ENCODE data around the gene ATF6.

Gene ATF6

GRCh38 chr1:161905269-161905884 is 139.3 kb downstream of the ATF6 start:
- peak; percentile 11 for DNase-seq

- no peak for DNase-seq
Measured at GRCh38 chr1:161907265-161907664, 141.1 kb downstream of the ATF6 start.

- DNase-seq = no peak
Measured at GRCh38 chr1:161908264-161908663, 142.1 kb downstream of the ATF6 start.

DNA sequence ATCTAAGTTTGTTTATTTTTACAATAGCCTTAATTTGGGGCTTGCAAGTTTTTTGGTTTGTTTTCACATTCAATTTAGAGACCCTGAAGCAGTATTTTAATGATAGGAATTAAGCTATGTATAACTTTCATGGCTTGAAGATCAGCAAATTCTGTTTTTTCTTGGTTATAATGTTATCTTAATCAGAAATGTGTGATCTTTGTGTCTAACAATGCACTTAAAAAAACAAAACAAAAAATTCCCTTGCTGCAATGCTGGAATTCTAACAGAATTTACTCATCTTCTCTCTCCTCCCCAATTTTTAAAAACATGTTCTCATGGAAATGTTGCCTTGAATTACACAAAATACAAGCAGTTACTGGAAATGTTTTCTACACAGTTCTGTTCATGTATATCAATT is 144.5 kb downstream of the ATF6 start:
- no peak for DNase-seq

GRCh38 chr1:161913482-161914140 is 147.5 kb downstream of the ATF6 start:
- DNase-seq = no peak

DNA sequence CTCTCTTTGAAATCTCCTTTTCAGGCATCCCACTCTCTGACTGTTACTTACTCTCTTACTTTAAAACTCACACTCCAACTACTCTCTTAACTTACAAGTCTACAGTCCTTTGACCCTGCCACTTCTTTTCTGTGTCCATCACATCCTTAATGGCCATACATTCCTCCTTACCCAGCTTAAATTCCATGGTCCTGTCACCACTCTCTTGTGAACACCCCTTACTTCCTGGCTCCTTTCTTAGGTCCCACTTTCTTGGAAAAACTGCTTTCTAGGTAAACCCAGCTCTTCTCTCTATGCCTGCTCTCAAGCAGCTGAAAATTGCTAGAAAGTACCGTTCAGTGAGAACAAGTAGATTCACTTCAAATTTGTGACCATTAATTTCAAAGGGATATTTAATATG is 148.5 kb downstream of the ATF6 start:
- DNase-seq = no peak

- peak; percentile 25 for DNase-seq
Measured at GRCh38 chr1:161915051-161915503, 149.0 kb downstream of the ATF6 start.

GRCh38 chr1:161915978-161916377 is 149.9 kb downstream of the ATF6 start:
- DNase-seq = no peak

GRCh38 chr1:161919229-161919628 is 153.1 kb downstream of the ATF6 start:
- DNase-seq = no peak

DNA sequence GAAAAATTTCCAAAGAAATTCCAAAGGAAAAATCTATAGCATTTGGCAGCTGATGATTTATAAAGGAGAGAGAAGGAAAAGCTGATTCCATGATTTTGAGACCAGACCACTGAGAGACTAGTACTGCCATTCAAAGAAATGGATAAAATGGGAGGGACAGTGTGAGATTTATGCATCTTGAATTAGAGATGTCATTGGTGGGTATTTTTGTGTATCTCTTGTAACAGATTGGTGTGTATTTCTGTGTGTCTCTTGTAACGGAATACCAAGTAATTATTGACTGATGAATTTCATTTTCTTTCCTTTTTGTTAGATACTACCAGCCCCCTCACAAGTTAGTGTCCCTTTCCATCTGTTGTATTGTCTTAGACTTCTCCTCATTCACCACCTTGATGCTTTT is 155.4 kb downstream of the ATF6 start:
- DNase-seq = no peak

GRCh38 chr1:161921990-161922389 is 155.9 kb downstream of the ATF6 start:
- DNase-seq = no peak

DNA sequence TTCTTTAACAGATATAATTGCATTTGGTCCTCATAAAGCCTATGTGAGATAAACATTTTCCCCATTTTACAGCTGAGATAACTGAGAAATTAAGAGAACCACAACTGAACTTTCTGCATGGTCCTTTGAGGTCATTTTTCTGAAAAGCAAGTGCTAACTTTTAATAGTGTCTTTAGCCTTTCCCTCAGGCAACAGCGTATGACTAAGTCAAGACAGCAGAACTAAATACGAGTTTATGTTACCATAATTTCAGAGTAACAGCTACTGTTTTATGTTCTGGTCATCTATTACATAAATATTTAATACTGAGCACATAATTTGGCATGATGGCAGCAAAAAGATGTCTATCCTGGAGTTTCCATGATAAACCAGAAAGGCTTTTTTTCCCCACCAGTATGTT is 161.9 kb downstream of the ATF6 start:
- no peak for DNase-seq

GRCh38 chr1:161929137-161929536 is 163.0 kb downstream of the ATF6 start:
- DNase-seq = no peak

- no peak for DNase-seq
Measured at GRCh38 chr1:161930064-161930463, 163.9 kb downstream of the ATF6 start.

GRCh38 chr1:161932668-161933067 is 166.5 kb downstream of the ATF6 start:
- DNase-seq = no peak

DNA sequence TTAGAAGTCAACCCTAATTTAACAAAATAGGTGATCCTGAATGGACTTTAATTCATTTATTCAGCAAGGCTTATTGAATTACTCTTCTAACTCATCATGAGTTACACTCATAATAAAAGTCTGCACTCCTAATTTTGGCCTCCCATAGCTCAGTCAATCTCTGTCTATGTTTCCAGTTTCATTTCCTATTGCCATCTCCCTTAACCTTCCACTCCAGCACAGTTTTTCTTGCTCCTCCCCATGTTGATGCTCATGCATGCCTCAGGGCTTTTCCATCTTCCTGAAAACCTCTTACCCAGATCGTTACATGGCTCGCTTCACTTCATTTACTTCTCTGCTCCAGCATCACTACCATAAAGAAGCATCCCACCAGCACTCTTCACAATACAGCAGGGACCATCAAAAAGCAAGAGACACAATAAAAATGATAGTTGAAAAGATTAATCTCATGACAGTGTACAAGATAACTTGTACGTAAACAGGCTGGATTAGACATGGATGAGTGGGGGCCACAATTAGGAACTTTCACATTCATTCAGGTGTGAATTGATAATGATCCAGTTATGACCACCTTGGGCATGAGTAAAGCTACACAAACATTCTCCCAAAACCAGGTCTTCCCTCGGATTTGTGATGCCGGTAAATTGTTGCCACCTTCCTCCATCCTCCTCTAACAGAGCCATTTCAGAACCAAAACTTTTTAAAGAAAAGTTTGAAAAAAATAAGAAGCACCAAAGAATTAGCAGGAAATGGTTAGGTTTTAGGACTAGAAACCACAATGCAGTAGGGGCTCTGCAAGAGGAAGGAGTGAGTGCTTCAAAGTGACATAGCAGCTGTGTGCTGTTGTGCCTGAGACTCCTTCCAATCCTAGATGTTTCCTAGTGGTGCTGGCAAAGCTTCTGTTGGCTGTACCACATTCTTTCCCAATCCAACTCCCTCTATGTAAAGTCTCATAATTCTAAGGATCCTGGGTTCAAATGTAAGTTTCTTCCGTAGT is 167.8 kb downstream of the ATF6 start:
- DNase-seq = no peak

- no peak for DNase-seq
Measured at GRCh38 chr1:161935264-161935663, 169.1 kb downstream of the ATF6 start.

DNA sequence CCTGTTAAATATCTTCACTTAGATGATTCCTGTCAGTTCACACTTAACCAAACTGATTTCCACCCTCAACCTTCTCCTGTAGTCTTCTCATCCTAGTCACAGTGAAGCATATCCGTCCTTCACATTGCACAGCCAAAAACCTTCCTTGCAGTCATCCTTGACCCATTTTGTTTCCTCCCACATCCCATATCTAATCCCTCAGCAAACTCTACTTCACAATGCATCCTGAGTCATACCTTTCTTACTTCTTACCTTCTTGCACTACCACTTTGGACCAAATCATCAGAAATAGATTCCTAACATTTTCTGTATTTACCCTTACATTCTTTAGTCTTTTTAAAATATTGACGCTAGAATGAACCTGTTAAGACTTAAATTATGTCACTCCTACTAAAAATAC is 170.7 kb downstream of the ATF6 start:
- DNase-seq = no peak

- no peak for DNase-seq
Measured at GRCh38 chr1:161940866-161941591, 174.9 kb downstream of the ATF6 start.

DNA sequence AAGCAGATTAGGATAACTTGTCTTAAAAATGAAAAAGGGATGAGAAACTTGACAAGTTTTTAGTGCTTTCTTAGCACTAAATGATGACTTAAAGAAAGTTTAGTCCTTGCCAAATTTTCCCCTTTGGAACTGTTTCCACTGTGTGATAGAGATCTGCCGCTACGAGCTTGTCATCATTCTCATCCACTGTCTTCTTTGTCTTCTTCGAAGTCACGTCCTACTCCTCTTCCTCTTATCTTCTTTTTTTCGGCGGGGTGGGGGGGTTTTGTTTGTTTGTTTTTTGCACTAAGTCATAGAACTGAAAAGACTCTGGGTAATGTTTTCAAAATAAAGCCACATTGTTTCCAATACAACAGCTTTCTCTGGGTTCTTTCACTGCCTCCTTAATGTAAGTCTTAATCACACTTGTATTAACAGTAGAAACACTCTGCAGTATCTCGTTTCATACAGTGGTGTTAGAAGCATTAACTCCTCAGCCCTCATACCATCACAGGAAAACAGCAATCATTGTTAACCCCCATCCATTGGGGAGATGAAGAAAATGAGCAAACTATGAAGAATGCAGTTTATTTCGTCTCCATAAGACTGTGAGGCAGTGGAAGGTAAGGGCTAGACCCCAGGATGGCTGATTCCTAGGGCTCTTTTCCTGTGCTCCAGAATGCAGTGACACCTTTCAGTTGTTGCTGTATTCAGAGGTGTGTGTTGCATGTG is 175.8 kb downstream of the ATF6 start:
- DNase-seq = no peak

- no peak for DNase-seq
Measured at GRCh38 chr1:161943737-161944136, 177.6 kb downstream of the ATF6 start.

DNA sequence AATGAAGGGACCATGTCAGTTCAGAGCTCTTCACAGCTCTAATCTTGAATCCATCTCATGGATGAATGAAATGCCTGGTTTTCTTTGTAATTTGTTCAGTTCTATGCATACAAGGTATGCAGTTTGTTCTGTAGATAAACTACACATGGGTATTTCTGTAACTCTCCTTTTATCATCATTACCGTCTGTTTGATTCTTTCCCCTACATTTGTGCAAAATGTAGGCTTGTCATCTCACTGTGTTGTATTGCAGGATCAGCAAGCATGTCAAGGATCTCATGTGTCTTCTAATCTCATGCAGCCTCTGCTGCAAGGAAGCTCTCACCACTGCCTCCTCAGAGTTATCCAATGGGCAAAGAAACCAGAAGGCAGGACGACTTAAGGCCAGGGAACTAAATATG is 178.3 kb downstream of the ATF6 start:
- DNase-seq = no peak
